SK-N-SH (cell line): ENCODE data around the gene TRIM7. TPM values are rescaled to one million over a fixed set of nuclear protein-coding genes. Genes with fewer than 3 reads are reported as not detected.

ENCODE experiments used
- CTCF ChIA-PET: fragments of 300-600, 350-600 bp; formaldehyde crosslinking; extraction: SDS; loops from one replicate; lab custom pipeline; 2021; lab: Yijun Ruan, JAX
- POLR2A ChIA-PET: fragments of 350-600 bp; sonication (Branson Sonifier 250); formaldehyde crosslinking; extraction: SDS; loops from one replicate; lab custom pipeline; 2020; ENCODE audit warnings: antibody characterized with exemption, inconsistent platforms; lab: Yijun Ruan, JAX
- DNase-seq: peaks from one replicate; pipeline ENCODE4 v3.0.0; 2012
- H2AFZ ChIP-seq: fragments of 200-600 bp; sonication (generic); 2 replicates; pipeline ENCODE4 v1.8.1; 2016; ENCODE audit warnings: antibody characterized with exemption, mild to moderate bottlenecking, low read depth
- H3F3A ChIP-seq: fragments of 200-600 bp; sonication (generic); replicated peaks from 2 replicates; pipeline ENCODE3; 2016; ENCODE audit warnings: antibody characterized with exemption, mild to moderate bottlenecking; ENCODE audit not compliant: insufficient read depth
- H3K27ac ChIP-seq, 2 experiments: fragments of 200-500 bp in 1 of 2; fragments of 200-600 bp in 1 of 2; sonication (Bioruptor generic) in 1 of 2; sonication (generic), shearing (Covaris generic) in 1 of 2; 2 replicates each; pipeline versions ENCODE4 v1.5.1 to v1.6.1; 2014 to 2016; ENCODE audit warnings: low read depth in 2 of 2, inconsistent platforms in 1 of 2, low read length in 1 of 2, mild to moderate bottlenecking in 1 of 2, mixed read lengths in 1 of 2
- H3K27me3 ChIP-seq: fragments of 200-600 bp; sonication (generic), shearing (Covaris generic); 2 replicates; pipeline ENCODE4 v1.6.1; 2016; ENCODE audit warnings: mixed run types; ENCODE audit not compliant: insufficient read depth
- H3K36me3 ChIP-seq, 2 experiments: fragments of 200-500 bp in 1 of 2; fragments of 200-600 bp in 1 of 2; sonication (Bioruptor generic) in 1 of 2; sonication (generic) in 1 of 2; replicated peaks in 1 of 2; 2 replicates each; pipeline versions ENCODE3 to v1.5.1; 2014 to 2016; ENCODE audit warnings: low read length in 1 of 2, mild to moderate bottlenecking in 1 of 2; ENCODE audit not compliant: insufficient read depth in 2 of 2, control insufficient read depth in 1 of 2
- H3K4me1 ChIP-seq, 2 experiments: fragments of 200-500 bp in 1 of 2; fragments of 200-600 bp in 1 of 2; sonication (Bioruptor generic) in 1 of 2; sonication (generic), shearing (Covaris generic) in 1 of 2; 2 replicates each; pipeline versions ENCODE4 v1.5.1 to v1.6.1; 2014 to 2016; ENCODE audit warnings: low read depth in 1 of 2, low read length in 1 of 2, mixed run types in 1 of 2; ENCODE audit not compliant: insufficient read depth in 2 of 2, control insufficient read depth in 1 of 2
- H3K4me2 ChIP-seq: fragments of 200-600 bp; sonication (generic), shearing (Covaris generic); 2 replicates; pipeline ENCODE4 v1.6.1; 2017; ENCODE audit warnings: mixed run types
- H3K4me3 ChIP-seq, 2 experiments: fragments of 200-500 bp in 1 of 2; fragments of 200-600 bp in 1 of 2; sonication (Bioruptor generic) in 1 of 2; sonication (generic), shearing (Covaris generic) in 1 of 2; 2 replicates each; pipeline versions ENCODE4 v1.5.1 to v1.8.1; 2014 to 2016; ENCODE audit warnings: low read depth in 2 of 2, inconsistent platforms in 1 of 2, low read length in 1 of 2, mild to moderate bottlenecking in 1 of 2, mixed read lengths in 1 of 2, moderate library complexity in 1 of 2
- H3K79me2 ChIP-seq: fragments of 200-600 bp; sonication (generic); 2 replicates; pipeline ENCODE4 v1.8.1; 2017; ENCODE audit warnings: mild to moderate bottlenecking; ENCODE audit not compliant: insufficient read depth
- H3K9ac ChIP-seq: fragments of 200-600 bp; sonication (generic); 2 replicates; pipeline ENCODE4 v1.6.1; 2017; ENCODE audit warnings: mixed run types
- H3K9me2 ChIP-seq: fragments of 200-600 bp; sonication (generic); 2 replicates; pipeline ENCODE4 v1.6.1; 2017; ENCODE audit warnings: mixed run types
- H3K9me3 ChIP-seq: fragments of 200-600 bp; sonication (generic); 2 replicates; pipeline ENCODE4 v1.6.1; 2017; ENCODE audit warnings: mixed run types, mild to moderate bottlenecking, moderate library complexity
- H4K20me1 ChIP-seq: fragments of 200-600 bp; sonication (generic); 2 replicates; pipeline ENCODE4 v1.6.1; 2017; ENCODE audit warnings: mild to moderate bottlenecking, mixed run types; ENCODE audit not compliant: insufficient read depth
- CTCF ChIP-seq: fragments of 200-600 bp; sonication (generic); IDR thresholded peaks from 2 replicates; pipeline ENCODE4 v1.6.1; 2017; ENCODE audit warnings: antibody characterized with exemption, mild to moderate bottlenecking, moderate library complexity
- EP300 ChIP-seq, 2 experiments: IDR thresholded peaks; 2 replicates each; pipeline versions ENCODE4 v1.4.0 to v1.6.1; 2012; ENCODE audit warnings: borderline replicate concordance in 1 of 2, low read depth in 1 of 2, low read length in 1 of 2
- FOSL2 ChIP-seq: IDR thresholded peaks from 2 replicates; pipeline ENCODE4 v1.4.0; 2012; ENCODE audit warnings: low read depth, mild to moderate bottlenecking, moderate library complexity, borderline replicate concordance
- FOXJ3 ChIP-seq: sonication (generic); formaldehyde crosslinking; IDR thresholded peaks from 2 replicates; pipeline ENCODE4 v1.5.1; 2020; ENCODE audit warnings: mild to moderate bottlenecking, missing genetic modification reagents
- FOXM1 ChIP-seq: IDR thresholded peaks from 2 replicates; pipeline ENCODE4 v1.4.0; 2012; ENCODE audit warnings: low read depth, mild to moderate bottlenecking
- GABPA ChIP-seq: IDR thresholded peaks from 2 replicates; pipeline ENCODE4 v1.4.0; 2012; ENCODE audit warnings: low read depth, mild to moderate bottlenecking
- GATA2 ChIP-seq: sonication (generic); formaldehyde crosslinking; IDR thresholded peaks from 2 replicates; pipeline ENCODE4 v1.5.0; 2020; ENCODE audit warnings: mild to moderate bottlenecking, missing genetic modification reagents
- JUND ChIP-seq: IDR thresholded peaks from 2 replicates; pipeline ENCODE4 v1.4.0; 2012
- NFIC ChIP-seq: IDR thresholded peaks from 2 replicates; pipeline ENCODE4 v1.4.0; 2012; ENCODE audit warnings: borderline replicate concordance
- NRF1 ChIP-seq: IDR thresholded peaks from 2 replicates; pipeline ENCODE4 v1.6.1; 2012; ENCODE audit warnings: low read depth, mild to moderate bottlenecking, low read length
- PBX3 ChIP-seq: IDR thresholded peaks from 2 replicates; pipeline ENCODE4; 2012
- POLR2AphosphoS5 ChIP-seq: IDR thresholded peaks from 2 replicates; pipeline ENCODE4 v1.6.1; 2012; ENCODE audit warnings: low read depth, low read length
- REST ChIP-seq: IDR thresholded peaks from 2 replicates; pipeline ENCODE4 v1.6.1; 2012; ENCODE audit warnings: mild to moderate bottlenecking, low read depth, low read length, moderate library complexity
- RXRA ChIP-seq: IDR thresholded peaks from 2 replicates; pipeline ENCODE4 v1.4.0; 2012; ENCODE audit warnings: low read depth, mild to moderate bottlenecking, borderline replicate concordance
- SMC3 ChIP-seq: IDR thresholded peaks from 2 replicates; pipeline ENCODE4 v1.6.1; 2012; ENCODE audit warnings: low read depth, low read length, improper control_type of control experiment
- TEAD4 ChIP-seq: IDR thresholded peaks from 2 replicates; pipeline ENCODE4 v1.4.0; 2012; ENCODE audit warnings: mild to moderate bottlenecking, borderline replicate concordance; ENCODE audit not compliant: insufficient read depth
- whole genome bisulfite sequencing: methylation state at CpG from one replicate; pipeline ENCODE4 v1.1.6; 2017; ENCODE audit warnings: low lambda C conversion rate; 5-methylcytosine and 5-hydroxymethylcytosine counted together
- polyA plus RNA-seq, 3 experiments: library from polyadenylated mRNA; depleted of rRNA; stranded (reverse); fragments of >200 nt; gene quantifications; 2 replicates each; pipeline ENCODE4 v1.2.3, GENCODE V29; 2012

TRIM7 gene
- polyA plus RNA-seq, 1 of the 3 experiments (the other 2 are of a cell fraction): 3.5 TPM

- CTCF ChIA-PET: no interaction called here
- no peak overlapping the region for H3K4me2 ChIP-seq
- no peak for TF ChIP-seq REST
- no peak for TF ChIP-seq GATA2
- no peak for TF ChIP-seq POLR2AphosphoS5
- no peak for TF ChIP-seq PBX3
- TF ChIP-seq RXRA: no peak
- no peak for TF ChIP-seq FOXJ3 (CRISPR knock-in tag)
- TF ChIP-seq FOXM1: no peak
- TF ChIP-seq TEAD4: no peak
- no peak for TF ChIP-seq SMC3
- TF ChIP-seq CTCF: no peak
- no peak for TF ChIP-seq JUND
- no peak for TF ChIP-seq NRF1
- TF ChIP-seq EP300 (IDR thresholded peaks at IDR 0.05; ENCODE audit: borderline replicate concordance in 1 of 2, low read depth in 1 of 2, low read length in 1 of 2): no peak
- TF ChIP-seq GABPA: no peak
- TF ChIP-seq FOSL2: no peak
- no peak for TF ChIP-seq NFIC
- WGBS: 92% methylated on average over 5 of the region's 5 CpGs
- no peak overlapping the region for H3K4me3 ChIP-seq
- peaks cover 74 to 75% of the 10 kb centered on the region in 2 experiments for H3K36me3 ChIP-seq
- H3K4me1 ChIP-seq: peaks cover 10 to 24% of the 10 kb centered on the region in 2 experiments; a peak in 2 of 4 replicates
- no peaks in the 10 kb centered on the region for H3K27me3 ChIP-seq
- H2AFZ ChIP-seq: no peak overlapping the region
- peaks cover 50% of the 10 kb centered on the region for H3K79me2 ChIP-seq
- DNase-seq: no peak
- no peak overlapping the region for H3K9ac ChIP-seq
- POLR2A ChIA-PET: interaction anchor here (1.3 kb wide), 1 partner anchor 14 kb away, joined by 7 read pairs; the partner anchor contains the start of gene TRIM41
- peaks cover 82% of the 10 kb centered on the region for H3F3A ChIP-seq
- no peaks in the 10 kb centered on the region for H3K9me2 ChIP-seq
- H3K9me3 ChIP-seq: no peaks in the 10 kb centered on the region
- H3K27ac ChIP-seq: peak overlapping the region in 1 of 2 experiments; percentile 96; a peak in 1 of 4 replicates
- peaks cover 70% of the 10 kb centered on the region for H4K20me1 ChIP-seq
Measured at GRCh38 chr5:181237729-181238385, 32.9 kb upstream of the TRIM7 start.
